Choroid plexus epithelial cell (primary cell): ENCODE measurements around the gene ASTN2.

Experiments used
- DNase-seq: peaks from one replicate; pipeline ENCODE4 v3.0.0-alpha.2; 2010; ENCODE audit warnings: low read depth
- H3K4me3 ChIP-seq: 2 replicates; pipeline ENCODE4 v1.5.1; 2011; ENCODE audit warnings: low read depth, mild to moderate bottlenecking, control low read depth, low read length, moderate library complexity
- CTCF ChIP-seq: conservative IDR thresholded peaks from 2 replicates; pipeline ENCODE4 v1.5.1; 2011; ENCODE audit warnings: low read depth, mild to moderate bottlenecking, control low read depth, inconsistent platforms, low read length, moderate library complexity

ASTN2 gene

GRCh38 chr9:117101008-117101407, 313.8 kb downstream of the ASTN2 start:
- no peak for TF ChIP-seq CTCF
- no peak overlapping the region for H3K4me3 ChIP-seq
- no peak for DNase-seq

GRCh38 chr9:117098331-117098730, 316.5 kb downstream of the ASTN2 start:
- H3K4me3 ChIP-seq, result no peak overlapping the region
- no peak for DNase-seq
- TF ChIP-seq CTCF, result no peak

GRCh38 chr9:117097761-117098160, 317.1 kb downstream of the ASTN2 start:
- TF ChIP-seq CTCF, result no peak
- no peak overlapping the region for H3K4me3 ChIP-seq
- no peak for DNase-seq

DNA sequence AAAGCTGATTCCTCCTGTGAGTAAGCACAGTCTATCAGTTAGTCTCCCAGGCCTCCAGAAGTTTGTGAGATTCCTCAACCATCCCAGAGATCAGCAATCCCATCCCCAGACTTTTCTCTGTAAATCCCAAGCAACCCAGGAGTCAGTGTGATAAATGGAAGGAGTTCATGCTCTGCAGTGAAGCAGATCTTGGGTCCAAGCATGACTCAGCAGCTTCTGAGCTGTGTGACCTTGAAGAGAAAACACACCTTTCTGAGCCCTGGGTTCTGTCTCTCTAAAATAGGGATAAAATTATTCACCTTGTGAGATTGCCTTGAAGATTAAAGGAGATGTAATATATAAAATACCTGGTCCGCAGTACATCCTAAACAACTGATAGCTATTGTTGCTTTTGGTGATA, 318.7 kb downstream of the ASTN2 start:
- TF ChIP-seq CTCF, result no peak
- DNase-seq, result no peak
- H3K4me3 ChIP-seq, result no peak overlapping the region

DNA sequence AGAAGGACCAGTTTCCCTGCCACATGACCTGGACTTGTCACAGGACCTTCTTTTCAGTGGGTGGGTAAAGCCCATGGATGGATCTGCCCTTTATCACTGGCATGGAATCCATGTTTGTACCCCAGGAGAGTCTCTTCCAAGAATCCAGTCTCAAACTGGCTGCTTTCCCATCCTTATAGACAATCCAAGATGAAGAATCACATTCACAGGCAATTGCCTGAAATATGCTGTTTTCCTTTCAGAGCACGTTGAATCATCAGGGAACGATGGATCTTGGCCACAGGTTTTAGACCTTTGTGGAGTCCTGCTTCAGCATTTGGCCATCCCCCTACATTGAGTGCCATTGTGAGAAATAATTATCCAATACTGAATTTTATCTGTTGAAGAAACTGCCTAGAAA, 319.8 kb downstream of the ASTN2 start:
- no peak for DNase-seq
- H3K4me3 ChIP-seq, result no peak overlapping the region
- TF ChIP-seq CTCF, result no peak

GRCh38 chr9:117093891-117094844, 320.7 kb downstream of the ASTN2 start:
- peak; percentile 16 for DNase-seq
- no peak for TF ChIP-seq CTCF
- no peak overlapping the region for H3K4me3 ChIP-seq

- TF ChIP-seq CTCF, result no peak
- H3K4me3 ChIP-seq, result no peak overlapping the region
- peak; percentile 39 for DNase-seq
Measured at GRCh38 chr9:117092582-117092981, 322.3 kb downstream of the ASTN2 start.
